DOHH2 (cell line): ENCODE data around the gene NRF1.
A peak's percentile ranks its signal among the peaks of the same experiment; 100 is the strongest.

Source experiments
- H3F3A ChIP-seq: fragments of 200-600 bp; sonication (generic), shearing (Covaris generic); 2 replicates; pipeline ENCODE4 v1.6.0; 2016; ENCODE audit warnings: antibody characterized with exemption, mild to moderate bottlenecking; ENCODE audit not compliant: control insufficient read depth, insufficient read depth
- H3K27ac ChIP-seq: fragments of 200-600 bp; sonication (generic); 2 replicates; pipeline ENCODE4 v1.5.1; 2014; ENCODE audit warnings: low read depth, mild to moderate bottlenecking, low read length, moderate library complexity
- H3K27me3 ChIP-seq: fragments of 200-600 bp; sonication (generic); 2 replicates; pipeline ENCODE4 v1.6.1; 2014; ENCODE audit warnings: mild to moderate bottlenecking, low read length, mixed read lengths; ENCODE audit not compliant: control insufficient read depth
- H3K36me3 ChIP-seq: fragments of 200-600 bp; sonication (generic); 2 replicates; pipeline ENCODE4 v1.6.1; 2014; ENCODE audit warnings: mild to moderate bottlenecking, low read length, moderate library complexity, mixed read lengths; ENCODE audit not compliant: control insufficient read depth
- H3K4me1 ChIP-seq: fragments of 200-600 bp; sonication (generic); 2 replicates; pipeline ENCODE4 v1.6.1; 2014; ENCODE audit warnings: mild to moderate bottlenecking, low read length, mixed read lengths; ENCODE audit not compliant: control insufficient read depth
- H3K4me2 ChIP-seq: fragments of 200-600 bp; sonication (generic); 2 replicates; pipeline ENCODE4 v1.6.0; 2014; ENCODE audit warnings: mild to moderate bottlenecking, low read length, moderate library complexity
- H3K4me3 ChIP-seq: fragments of 200-600 bp; sonication (generic); 2 replicates; pipeline ENCODE4 v1.5.1; 2014; ENCODE audit warnings: mild to moderate bottlenecking, low read length, mixed read lengths
- H3K79me2 ChIP-seq: fragments of 200-600 bp; sonication (generic); 2 replicates; pipeline ENCODE4 v1.6.1; 2014; ENCODE audit warnings: mild to moderate bottlenecking, low read length, mixed read lengths; ENCODE audit not compliant: control insufficient read depth
- H3K9me2 ChIP-seq: fragments of 200-600 bp; sonication (generic); replicated peaks from 2 replicates; pipeline ENCODE4 v1.6.1; 2014; ENCODE audit warnings: mild to moderate bottlenecking, low read length, mixed read lengths; ENCODE audit not compliant: control insufficient read depth
- H3K9me3 ChIP-seq: fragments of 200-600 bp; sonication (generic); 2 replicates; pipeline ENCODE4 v1.6.1; 2014; ENCODE audit warnings: antibody characterized with exemption, low read length, mixed read lengths; ENCODE audit not compliant: control insufficient read depth, insufficient read depth
- H4K20me1 ChIP-seq: fragments of 200-600 bp; sonication (generic); 2 replicates; pipeline ENCODE4 v1.6.0; 2014; ENCODE audit warnings: low read depth, mild to moderate bottlenecking, antibody characterized with exemption, low read length, moderate library complexity; ENCODE audit not compliant: control insufficient read depth, insufficient read depth
- CTCF ChIP-seq: fragments of 200-600 bp; sonication (generic); IDR thresholded peaks from one replicate; pipeline ENCODE4 v1.5.1; 2014; ENCODE audit warnings: antibody characterized with exemption, mild to moderate bottlenecking, low read depth, low read length; ENCODE audit not compliant: poor library complexity, severe bottlenecking
- EZH2phosphoT487 ChIP-seq: fragments of 200-600 bp; sonication (generic); IDR thresholded peaks from 2 replicates; pipeline ENCODE4 v1.6.1; 2017; ENCODE audit warnings: borderline replicate concordance, mild to moderate bottlenecking, antibody characterized with exemption, low read length, moderate library complexity, mixed read lengths

NRF1 gene

DNA sequence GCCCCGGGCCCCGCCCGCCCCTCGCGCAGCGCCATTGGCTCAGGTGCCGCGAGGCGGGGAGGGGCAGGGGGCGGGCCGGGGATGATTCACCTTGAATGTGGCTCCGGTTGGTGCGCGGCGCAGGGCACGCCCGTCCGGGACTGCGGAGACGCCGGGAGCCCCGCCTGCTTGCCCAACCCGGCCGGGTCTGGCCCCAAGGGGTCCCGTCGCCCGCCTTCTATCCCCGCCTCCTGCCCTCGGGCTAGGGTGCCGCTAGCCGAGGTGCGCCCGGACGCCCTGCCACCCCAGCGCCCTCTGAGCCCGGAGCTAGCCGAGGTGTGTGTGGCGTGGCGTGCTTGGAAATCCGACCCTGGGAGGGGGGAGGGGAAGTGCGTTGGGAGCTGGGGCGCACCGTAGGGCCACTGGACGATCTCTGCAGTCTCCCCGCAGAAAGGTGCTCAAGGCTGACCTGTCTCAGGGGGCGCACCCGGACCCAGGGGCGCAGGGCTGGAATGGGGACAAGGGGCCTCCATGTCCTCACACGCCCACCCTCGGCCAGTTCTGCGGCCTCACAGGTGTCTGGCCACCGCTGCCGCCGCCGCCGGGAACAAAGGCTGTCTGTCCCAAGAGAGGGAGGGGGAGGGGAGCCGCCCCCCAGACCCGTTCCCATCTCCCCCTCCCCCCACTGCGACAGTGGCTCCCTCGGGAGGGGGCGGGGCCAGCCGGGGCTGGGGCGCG is 168.9 kb downstream of the NRF1 start:
- H3K4me1 ChIP-seq = peaks cover 38% of the 10 kb centered on the region
- H3K4me3 ChIP-seq = peak overlapping the region; percentile 83
- TF ChIP-seq EZH2phosphoT487 (peak; percentile 36; the same call in 1 of the 2 replicates), CTCF (peak; percentile 18)
- H3K27me3 ChIP-seq = peaks cover 82% of the 10 kb centered on the region
- peaks cover 21% of the 10 kb centered on the region for H4K20me1 ChIP-seq
- no peaks in the 10 kb centered on the region for H3K36me3 ChIP-seq
- no peak overlapping the region for H3K27ac ChIP-seq
- no peaks in the 10 kb centered on the region for H3K9me2 ChIP-seq
- no peaks in the 10 kb centered on the region for H3K79me2 ChIP-seq
- peaks cover 2% of the 10 kb centered on the region; the same call in 1 of the 2 replicates for H3F3A ChIP-seq
- H3K9me3 ChIP-seq = no peaks in the 10 kb centered on the region
- peak overlapping the region; percentile 97 for H3K4me2 ChIP-seq

- Histone ChIP-seq H4K20me1 (peaks cover 18% of the 10 kb centered on the region), H3K4me1 (peaks cover 46% of the 10 kb centered on the region), H3F3A (peaks cover 2% of the 10 kb centered on the region; the same call in 1 of the 2 replicates), H3K36me3 (no peaks in the 10 kb centered on the region), H3K9me3 (no peaks in the 10 kb centered on the region), H3K9me2 (no peaks in the 10 kb centered on the region), H3K4me3 (peak overlapping the region; percentile 83), H3K27ac (no peak overlapping the region), H3K4me2 (peak overlapping the region; percentile 97), H3K27me3 (peaks cover 87% of the 10 kb centered on the region), H3K79me2 (no peaks in the 10 kb centered on the region)
- no peak for TF ChIP-seq CTCF
- TF ChIP-seq EZH2phosphoT487 = peak; percentile 99
These were observed 169.7 kb downstream of the NRF1 start for GRCh38 chr7:129780974-129781927.

- Histone ChIP-seq H3K9me2 (no peaks in the 10 kb centered on the region), H3K36me3 (no peaks in the 10 kb centered on the region), H3K9me3 (no peaks in the 10 kb centered on the region), H3K27ac (no peak overlapping the region), H4K20me1 (peaks cover 18% of the 10 kb centered on the region; the same call in 1 of the 2 replicates), H3K4me3 (no peak overlapping the region), H3K4me1 (peaks cover 46% of the 10 kb centered on the region), H3K4me2 (peak overlapping the region; percentile 97; the same call in 1 of the 2 replicates), H3F3A (peaks cover 2% of the 10 kb centered on the region; the same call in 1 of the 2 replicates), H3K27me3 (peaks cover 92% of the 10 kb centered on the region), H3K79me2 (no peaks in the 10 kb centered on the region)
- no peak for TF ChIP-seq EZH2phosphoT487
- no peak for TF ChIP-seq CTCF
These were observed 170.7 kb downstream of the NRF1 start for GRCh38 chr7:129781928-129782817.
